Spinal cord (tissue), 10 donors: ENCODE measurements around the gene LHX6. TPM values are rescaled to one million over a fixed set of nuclear protein-coding genes. Genes with fewer than 3 reads are reported as not detected.

ENCODE experiments used
- DNase-seq, 6 donors: peaks; one replicate each; pipeline versions ENCODE4 v3.0.0 to v3.0.0-alpha.2; 2013 to 2015; ENCODE audit warnings: low spot score in 6 of 6, low read depth in 4 of 6
- H3K27ac ChIP-seq: one replicate; pipeline ENCODE4 v1.5.1; 2013; ENCODE audit warnings: low read depth, low read length, control low read depth
- H3K27me3 ChIP-seq: one replicate; pipeline ENCODE4 v1.6.1; 2013; ENCODE audit warnings: low read length; ENCODE audit not compliant: control insufficient read depth, insufficient read depth
- H3K36me3 ChIP-seq: one replicate; pipeline ENCODE4 v1.6.1; 2013; ENCODE audit warnings: low read length; ENCODE audit not compliant: control insufficient read depth, insufficient read depth
- H3K4me1 ChIP-seq: one replicate; pipeline ENCODE4 v1.6.1; 2013; ENCODE audit warnings: low read length; ENCODE audit not compliant: control insufficient read depth, insufficient read depth
- H3K4me3 ChIP-seq: one replicate; pipeline ENCODE4 v1.5.1; 2013; ENCODE audit warnings: low read depth, low read length, control low read depth
- H3K9me3 ChIP-seq: one replicate; pipeline ENCODE4 v1.6.1; 2013; ENCODE audit warnings: low read length; ENCODE audit not compliant: control insufficient read depth, insufficient read depth
- WGBS: methylation state at CpG from one replicate; pipeline ENCODE4 v1.1.5; 2013; ENCODE audit warnings: missing lambda C conversion rate; ENCODE audit not compliant: insufficient coverage; 5-methylcytosine and 5-hydroxymethylcytosine counted together
- polyA plus RNA-seq, 2 donors: library from polyadenylated mRNA; unstranded; fragments of 120-200 nt; gene quantifications; one replicate each; pipeline ENCODE4 v1.2.1, GENCODE V29; 2013; ENCODE audit not compliant: insufficient read length in 2 of 2
- total RNA-seq, 2 donors: library from RNA; depleted of rRNA in 1 of 2; stranded (reverse); fragments of 120-200 nt in 1 of 2; fragments of >200 nt in 1 of 2; gene quantifications; one replicate each; pipeline versions ENCODE4 v1.2.3 to v1.2.4, GENCODE V29; 2013 to 2014
- donor health status: healthy.

Gene LHX6
- total and polyA plus RNA-seq, 4 donors = 0.99 to 5.1 (median 3.2) TPM

- Histone ChIP-seq H3K4me3 (no peak overlapping the region), H3K9me3 (no peaks in the 10 kb centered on the region), H3K36me3 (no peaks in the 10 kb centered on the region), H3K27ac (no peak overlapping the region), H3K27me3 (peaks cover 99% of the 10 kb centered on the region), H3K4me1 (peaks cover 44% of the 10 kb centered on the region)
- DNase-seq = no peak
- WGBS = 8% methylated on average over 51 of the region's 51 CpGs
Observed at GRCh38 chr9:122225312-122226141, 3.2 kb downstream of the LHX6 start.

GRCh38 chr9:122223435-122223834 lies 5.3 kb downstream of the LHX6 start:
- H3K36me3 ChIP-seq = no peaks in the 10 kb centered on the region
- H3K27ac ChIP-seq = no peak overlapping the region
- no peak overlapping the region for H3K4me3 ChIP-seq
- H3K4me1 ChIP-seq = peaks cover 59% of the 10 kb centered on the region
- H3K9me3 ChIP-seq = no peaks in the 10 kb centered on the region
- H3K27me3 ChIP-seq = peaks cover 99% of the 10 kb centered on the region
- WGBS = 65% methylated on average over 2 of the region's 5 CpGs
- no peak for DNase-seq

- H3K27ac ChIP-seq = no peak overlapping the region
- H3K4me1 ChIP-seq = peaks cover 53% of the 10 kb centered on the region
- no peaks in the 10 kb centered on the region for H3K9me3 ChIP-seq
- H3K27me3 ChIP-seq = peaks cover 100% of the 10 kb centered on the region
- H3K36me3 ChIP-seq = no peaks in the 10 kb centered on the region
- WGBS = 13% methylated on average over 3 of the region's 5 CpGs
- no peak overlapping the region for H3K4me3 ChIP-seq
- DNase-seq = no peak
Observed at GRCh38 chr9:122222791-122223190, 6.0 kb downstream of the LHX6 start.

GRCh38 chr9:122221183-122221811 lies 7.5 kb downstream of the LHX6 start:
- no peak for DNase-seq
- Histone ChIP-seq H3K36me3 (no peaks in the 10 kb centered on the region), H3K27me3 (peaks cover 100% of the 10 kb centered on the region), H3K9me3 (no peaks in the 10 kb centered on the region), H3K4me3 (no peak overlapping the region), H3K27ac (no peak overlapping the region), H3K4me1 (peaks cover 44% of the 10 kb centered on the region)
- 0% methylated on average over 19 of the region's 27 CpGs for WGBS

DNA sequence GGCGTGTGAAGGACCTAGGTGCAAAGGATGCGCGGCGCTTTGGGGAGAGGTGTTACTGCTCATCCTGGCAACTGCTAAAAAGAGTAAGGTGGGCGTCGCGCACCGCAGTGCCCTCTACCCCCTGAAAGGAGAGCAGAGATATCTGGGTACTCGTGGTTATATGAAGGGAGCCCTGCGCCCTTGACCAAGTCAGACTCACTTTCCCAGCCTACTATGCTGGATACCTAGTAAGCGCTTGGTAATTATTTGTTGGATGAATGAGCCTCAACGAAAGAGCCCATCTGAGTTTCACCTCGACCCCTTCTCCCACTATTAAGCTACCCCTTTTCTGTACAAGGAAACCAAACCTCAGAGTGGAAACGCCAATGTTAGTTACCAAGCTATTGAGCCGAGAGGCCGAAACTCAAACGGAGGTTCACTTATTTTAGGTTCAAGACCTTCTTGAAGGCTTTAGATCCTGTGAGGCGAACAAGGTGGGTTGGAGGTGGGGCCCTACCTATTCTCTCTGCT lies 8.0 kb downstream of the LHX6 start:
- 9% methylated on average over 9 of the region's 18 CpGs for WGBS
- Histone ChIP-seq H3K9me3 (no peaks in the 10 kb centered on the region), H3K27ac (no peak overlapping the region), H3K4me1 (peaks cover 38% of the 10 kb centered on the region), H3K4me3 (no peak overlapping the region), H3K27me3 (peaks cover 100% of the 10 kb centered on the region), H3K36me3 (no peaks in the 10 kb centered on the region)
- peak in 2 of 6 donors; percentile 31 to 46 for DNase-seq

- Histone ChIP-seq H3K36me3 (no peaks in the 10 kb centered on the region), H3K4me1 (peaks cover 35% of the 10 kb centered on the region), H3K4me3 (no peak overlapping the region), H3K27me3 (peaks cover 100% of the 10 kb centered on the region), H3K27ac (no peak overlapping the region), H3K9me3 (no peaks in the 10 kb centered on the region)
- 2% methylated on average over 57 of the region's 57 CpGs for WGBS
- peak in 2 of 6 donors; percentile 47 to 65 for DNase-seq
Observed at GRCh38 chr9:122219856-122220672, 8.7 kb downstream of the LHX6 start.

DNA sequence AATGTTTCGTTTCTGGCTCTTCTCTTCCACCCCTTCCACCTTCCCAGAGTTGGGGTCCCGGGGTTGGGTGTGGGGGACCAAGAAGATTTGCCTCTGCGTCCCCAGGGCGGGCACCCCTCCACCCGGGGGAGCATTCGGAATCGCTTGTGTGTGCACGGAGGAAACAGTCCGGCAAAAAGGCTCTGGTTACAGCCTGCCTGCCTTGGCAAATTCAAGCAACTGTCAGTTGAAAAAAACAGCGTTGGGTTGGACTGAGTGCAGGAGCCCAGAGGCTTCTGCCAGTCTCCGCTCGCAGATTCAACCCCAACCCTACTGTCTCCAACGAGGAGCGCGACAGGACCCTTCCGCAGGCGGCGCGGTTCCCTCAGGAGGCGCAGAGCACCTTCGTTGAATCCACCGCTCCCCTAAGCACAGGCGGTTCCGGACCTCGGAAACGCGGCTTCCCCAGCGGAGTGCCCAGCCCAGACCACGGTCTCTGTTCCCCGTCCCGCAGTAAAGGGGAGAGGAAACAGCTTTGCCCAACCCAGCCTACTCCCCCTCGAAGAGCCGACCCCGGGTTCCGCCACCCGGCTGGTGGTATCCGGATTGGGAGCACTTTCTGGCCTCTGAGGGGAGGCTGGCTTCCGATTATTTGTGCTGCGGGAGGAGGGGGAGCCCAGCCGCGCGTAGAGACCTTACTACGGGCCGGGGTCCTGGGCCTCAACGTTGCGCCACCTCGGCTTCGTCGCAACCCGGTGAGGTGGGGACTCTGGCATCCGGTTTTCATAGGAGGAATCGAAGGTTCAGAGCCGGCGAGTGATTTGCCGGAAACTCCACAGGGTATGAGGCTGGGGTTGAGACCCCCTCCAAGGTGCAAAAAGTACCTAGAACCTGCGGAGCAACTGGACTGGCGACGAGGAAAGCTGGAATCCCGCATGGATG lies 9.6 kb downstream of the LHX6 start:
- Histone ChIP-seq H3K4me1 (peaks cover 39% of the 10 kb centered on the region), H3K27me3 (peaks cover 97% of the 10 kb centered on the region), H3K9me3 (no peaks in the 10 kb centered on the region), H3K27ac (no peak overlapping the region), H3K4me3 (no peak overlapping the region), H3K36me3 (no peaks in the 10 kb centered on the region)
- under 1% methylated on average over 41 of the region's 59 CpGs for WGBS
- DNase-seq = peak in 1 of 6 donors; percentile 36

DNA sequence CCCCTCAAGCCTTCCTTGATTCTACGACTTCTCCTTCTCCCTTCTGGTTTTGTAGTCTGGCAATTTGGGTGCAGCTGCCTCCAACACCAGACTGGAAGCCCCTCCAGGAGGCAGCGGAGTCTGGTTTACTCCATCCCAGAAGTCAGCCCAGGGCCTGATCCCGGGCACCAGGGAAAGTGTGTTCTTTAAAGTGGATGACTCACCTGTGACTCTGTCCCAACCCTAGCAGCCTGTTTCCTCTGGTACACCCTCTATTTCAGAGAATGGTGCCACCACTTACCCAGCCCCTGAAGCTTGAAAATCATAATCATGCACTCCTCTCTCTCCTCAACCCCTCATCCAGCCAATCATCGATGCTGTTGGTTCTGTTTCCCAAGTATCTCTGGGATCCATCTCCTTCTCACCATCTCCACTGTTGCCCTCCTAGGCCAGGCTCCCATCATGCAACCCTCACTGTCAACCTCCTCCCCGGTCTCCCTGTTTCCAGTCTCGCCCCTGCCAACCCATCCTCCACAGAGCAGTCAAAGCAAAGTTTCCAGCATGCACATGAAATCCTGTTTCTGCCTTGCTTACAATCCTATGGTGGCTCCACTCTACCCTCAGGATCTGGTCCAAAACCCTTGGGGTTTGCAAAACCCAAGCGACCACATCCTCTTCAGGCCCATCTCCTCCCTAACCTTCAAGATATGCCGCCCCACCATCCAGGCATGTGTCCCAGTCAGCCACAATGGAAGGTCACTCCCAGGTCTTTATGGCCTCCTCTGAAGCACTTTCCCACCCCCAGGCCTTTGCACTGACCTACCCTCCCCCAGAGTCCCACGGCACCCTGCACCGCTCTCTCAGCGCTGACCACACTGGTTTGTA lies 10.5 kb downstream of the LHX6 start:
- peaks cover 97% of the 10 kb centered on the region for H3K27me3 ChIP-seq
- no peak for DNase-seq
- H3K36me3 ChIP-seq = no peaks in the 10 kb centered on the region
- H3K27ac ChIP-seq = no peak overlapping the region
- no peak overlapping the region for H3K4me3 ChIP-seq
- H3K4me1 ChIP-seq = peaks cover 45% of the 10 kb centered on the region
- 18% methylated on average over 6 of the region's 11 CpGs for WGBS
- no peaks in the 10 kb centered on the region for H3K9me3 ChIP-seq
